ENCODE results near the gene CENPF.
"Not testable (repeated sequence)": the region's sequence is repeated elsewhere in the genome, so short reads cannot be mapped to it uniquely, and the experiment has no call there.

CENPF gene, protein sequence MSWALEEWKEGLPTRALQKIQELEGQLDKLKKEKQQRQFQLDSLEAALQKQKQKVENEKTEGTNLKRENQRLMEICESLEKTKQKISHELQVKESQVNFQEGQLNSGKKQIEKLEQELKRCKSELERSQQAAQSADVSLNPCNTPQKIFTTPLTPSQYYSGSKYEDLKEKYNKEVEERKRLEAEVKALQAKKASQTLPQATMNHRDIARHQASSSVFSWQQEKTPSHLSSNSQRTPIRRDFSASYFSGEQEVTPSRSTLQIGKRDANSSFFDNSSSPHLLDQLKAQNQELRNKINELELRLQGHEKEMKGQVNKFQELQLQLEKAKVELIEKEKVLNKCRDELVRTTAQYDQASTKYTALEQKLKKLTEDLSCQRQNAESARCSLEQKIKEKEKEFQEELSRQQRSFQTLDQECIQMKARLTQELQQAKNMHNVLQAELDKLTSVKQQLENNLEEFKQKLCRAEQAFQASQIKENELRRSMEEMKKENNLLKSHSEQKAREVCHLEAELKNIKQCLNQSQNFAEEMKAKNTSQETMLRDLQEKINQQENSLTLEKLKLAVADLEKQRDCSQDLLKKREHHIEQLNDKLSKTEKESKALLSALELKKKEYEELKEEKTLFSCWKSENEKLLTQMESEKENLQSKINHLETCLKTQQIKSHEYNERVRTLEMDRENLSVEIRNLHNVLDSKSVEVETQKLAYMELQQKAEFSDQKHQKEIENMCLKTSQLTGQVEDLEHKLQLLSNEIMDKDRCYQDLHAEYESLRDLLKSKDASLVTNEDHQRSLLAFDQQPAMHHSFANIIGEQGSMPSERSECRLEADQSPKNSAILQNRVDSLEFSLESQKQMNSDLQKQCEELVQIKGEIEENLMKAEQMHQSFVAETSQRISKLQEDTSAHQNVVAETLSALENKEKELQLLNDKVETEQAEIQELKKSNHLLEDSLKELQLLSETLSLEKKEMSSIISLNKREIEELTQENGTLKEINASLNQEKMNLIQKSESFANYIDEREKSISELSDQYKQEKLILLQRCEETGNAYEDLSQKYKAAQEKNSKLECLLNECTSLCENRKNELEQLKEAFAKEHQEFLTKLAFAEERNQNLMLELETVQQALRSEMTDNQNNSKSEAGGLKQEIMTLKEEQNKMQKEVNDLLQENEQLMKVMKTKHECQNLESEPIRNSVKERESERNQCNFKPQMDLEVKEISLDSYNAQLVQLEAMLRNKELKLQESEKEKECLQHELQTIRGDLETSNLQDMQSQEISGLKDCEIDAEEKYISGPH (N-terminal part only)

DNA sequence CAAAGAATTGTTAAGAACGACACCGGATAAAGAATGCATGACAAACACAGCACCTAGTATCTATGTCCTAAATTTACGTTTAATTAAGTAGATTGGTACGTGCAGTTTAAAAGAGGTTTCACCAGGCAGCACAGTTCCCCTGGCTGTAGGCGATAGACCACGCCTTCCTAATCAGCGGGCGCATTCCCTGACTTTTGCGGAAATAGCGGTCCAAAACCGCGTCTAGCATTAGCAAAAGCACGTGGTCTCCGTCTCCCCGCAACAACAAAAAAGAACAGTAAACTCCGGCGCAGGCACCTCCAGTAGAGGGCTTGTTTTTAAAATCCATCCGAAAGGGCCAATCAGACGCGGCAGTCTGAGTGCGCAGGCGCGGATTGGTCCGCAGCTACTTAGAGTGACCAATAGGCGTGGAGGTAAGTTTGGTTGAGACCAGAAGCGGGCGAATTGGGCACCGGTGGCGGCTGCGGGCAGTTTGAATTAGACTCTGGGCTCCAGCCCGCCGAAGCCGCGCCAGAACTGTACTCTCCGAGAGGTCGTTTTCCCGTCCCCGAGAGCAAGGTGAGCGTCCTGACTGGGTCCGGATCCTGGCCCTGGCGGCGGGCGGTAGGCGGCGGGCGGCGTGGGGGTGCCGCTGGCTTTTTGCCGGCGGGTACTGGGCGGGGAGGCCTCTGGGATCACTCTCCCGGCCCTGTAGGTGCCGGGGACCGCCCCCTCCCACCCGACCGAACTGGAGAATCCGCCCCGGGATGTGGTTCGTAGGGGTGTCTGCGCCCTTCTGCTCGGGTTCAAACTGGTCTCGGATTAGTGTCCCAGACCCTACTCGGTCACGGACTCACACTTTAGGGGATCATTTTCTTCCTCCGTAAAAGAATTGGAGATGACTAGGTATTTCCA is at the start of gene CENPF:
TSS of gene CENPF (plus strand) at position 432 of the 894 bp plus-strand sequence. CDS start 10,560 bp downstream, outside the sequence.
- peak; percentile 98 for DNase-seq

DNA sequence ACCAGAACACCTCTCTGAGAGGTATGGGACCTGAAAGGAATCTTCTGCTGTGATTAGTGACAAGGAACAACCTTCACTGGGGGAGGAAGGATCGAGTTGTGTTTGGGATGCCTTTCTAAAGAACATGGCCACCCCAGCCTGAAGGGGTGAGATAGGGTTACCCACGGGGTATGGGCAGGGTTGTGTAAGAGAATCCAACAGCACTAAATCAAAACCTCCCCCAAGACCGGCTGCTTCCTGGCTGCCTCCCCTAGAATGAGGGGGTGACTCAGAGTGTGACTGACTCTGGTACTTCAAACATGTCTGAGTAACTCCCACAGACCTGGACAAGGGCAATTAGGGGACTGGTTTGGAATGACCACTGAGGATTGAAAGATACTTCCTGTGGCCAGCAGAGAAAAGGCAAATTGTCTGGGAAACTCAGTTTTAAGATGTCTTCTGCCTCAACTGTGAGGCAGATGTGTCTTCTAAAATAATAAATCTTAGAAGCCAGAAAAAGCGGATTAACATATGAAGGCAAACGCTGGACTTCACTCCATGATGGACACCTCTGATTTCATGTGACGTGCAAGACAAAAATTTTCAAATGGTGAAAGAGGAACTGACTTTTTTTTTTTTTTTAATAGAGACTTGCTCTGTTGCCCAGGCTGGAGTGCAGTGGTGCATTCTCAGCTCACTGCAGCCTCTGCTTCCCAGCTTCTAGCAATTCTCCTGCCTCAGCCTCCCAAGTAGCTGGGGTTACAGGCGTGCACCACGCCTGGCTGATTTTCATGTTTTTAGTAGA is 44.9 kb upstream of the CENPF start:
- no peak for DNase-seq

DNA sequence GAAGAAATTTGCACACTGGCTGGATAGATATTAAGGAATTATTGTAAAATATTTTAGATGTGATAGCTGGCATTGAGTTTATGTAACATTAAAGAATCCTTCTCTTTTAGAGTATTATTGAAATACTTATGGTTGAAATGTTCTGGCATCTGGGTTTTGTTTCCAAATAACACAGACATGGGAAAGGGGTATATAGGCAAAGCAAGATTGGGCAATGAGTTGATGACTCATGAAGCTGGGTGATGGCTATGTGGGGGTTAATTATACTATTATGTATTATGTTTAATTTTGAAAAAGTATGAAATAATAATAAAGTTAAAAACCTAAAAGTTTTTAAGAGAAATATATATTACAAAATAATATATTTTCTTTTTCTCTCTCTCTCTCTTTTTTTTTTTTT is 39.1 kb upstream of the CENPF start:
- no peak for DNase-seq

DNA sequence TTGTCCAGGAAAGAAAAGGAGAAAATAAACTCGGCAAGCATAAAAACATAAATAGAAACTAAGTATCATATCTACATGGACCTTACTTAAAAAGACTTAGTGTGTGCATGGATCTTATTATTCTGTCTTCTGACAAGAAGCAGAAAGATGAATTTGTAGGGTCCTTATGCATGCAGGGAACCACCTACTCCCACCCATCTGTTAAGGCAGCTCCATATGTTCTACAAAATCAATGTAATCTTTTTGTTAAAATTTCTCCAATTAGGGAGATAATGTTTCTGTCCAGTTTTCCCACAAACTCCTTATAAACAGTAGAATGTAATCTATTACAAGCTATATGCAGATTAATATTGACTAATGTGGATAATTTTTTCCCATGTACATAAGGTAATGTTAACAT is 37.7 kb upstream of the CENPF start:
- no peak for DNase-seq

DNA sequence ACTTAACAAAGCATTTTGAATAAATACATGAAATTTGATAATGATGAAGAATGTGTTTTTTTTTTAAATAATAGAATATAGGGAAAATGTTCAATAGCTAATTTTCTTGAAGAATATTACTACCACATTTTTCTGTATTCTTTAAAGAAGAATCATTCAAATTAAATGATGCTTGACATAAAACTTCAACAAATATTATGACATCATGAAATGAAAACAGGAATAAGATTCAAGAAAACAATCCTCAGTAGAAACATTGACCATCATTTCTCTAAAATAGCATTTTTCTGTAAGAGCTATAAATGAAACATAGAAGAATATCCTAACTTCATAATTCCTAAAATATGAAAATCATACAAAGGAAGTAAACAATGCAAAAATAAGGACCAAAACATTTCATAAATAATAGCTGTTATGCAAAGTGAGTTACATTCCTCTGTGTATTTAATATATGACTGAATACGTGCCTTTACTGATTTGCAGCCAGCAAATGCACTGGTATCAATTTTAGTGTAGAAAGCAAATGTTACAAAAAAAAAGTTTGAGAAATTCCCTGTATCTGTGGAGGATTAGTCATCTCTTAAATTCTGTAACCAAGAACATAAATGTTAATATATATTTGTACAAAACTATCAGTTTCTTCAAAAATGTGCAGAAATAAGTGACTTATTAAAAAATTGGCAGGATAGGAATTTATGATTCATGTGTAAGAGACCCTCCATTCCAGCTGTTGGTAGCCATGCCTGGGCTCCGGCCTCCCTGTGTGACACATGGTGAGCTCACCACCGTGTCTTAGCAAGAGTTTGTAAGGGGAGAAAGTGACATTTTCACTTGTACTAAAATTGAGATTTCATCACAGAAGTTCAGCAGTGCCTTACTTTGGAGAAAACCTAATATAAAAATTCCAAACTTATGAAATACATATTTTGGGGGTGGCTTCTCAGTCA is 36.6 kb upstream of the CENPF start:
- DNase-seq = no peak

DNA sequence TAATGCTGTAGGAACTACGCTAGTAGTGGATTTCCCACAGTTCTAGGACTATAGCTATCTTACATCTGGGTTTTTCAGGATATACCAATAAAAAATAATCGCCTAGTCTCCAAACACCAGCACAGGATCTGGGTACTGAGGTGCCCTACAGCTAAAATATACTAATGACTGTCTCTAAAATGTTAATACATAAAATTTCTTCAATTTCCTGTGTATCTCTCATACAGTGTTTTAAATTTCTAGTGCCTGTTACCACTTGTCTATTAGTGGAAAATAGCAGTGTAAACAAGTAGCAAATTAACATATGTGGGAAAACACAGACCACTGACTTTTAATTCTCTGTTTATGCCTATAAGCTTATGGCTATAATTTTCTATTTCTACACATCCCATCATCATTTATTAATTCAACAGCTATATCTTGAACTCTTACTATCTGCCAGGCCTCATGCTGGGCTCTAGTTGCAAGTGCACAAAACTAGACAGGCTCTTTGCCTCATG is 35.5 kb upstream of the CENPF start:
- DNase-seq = no peak

DNA sequence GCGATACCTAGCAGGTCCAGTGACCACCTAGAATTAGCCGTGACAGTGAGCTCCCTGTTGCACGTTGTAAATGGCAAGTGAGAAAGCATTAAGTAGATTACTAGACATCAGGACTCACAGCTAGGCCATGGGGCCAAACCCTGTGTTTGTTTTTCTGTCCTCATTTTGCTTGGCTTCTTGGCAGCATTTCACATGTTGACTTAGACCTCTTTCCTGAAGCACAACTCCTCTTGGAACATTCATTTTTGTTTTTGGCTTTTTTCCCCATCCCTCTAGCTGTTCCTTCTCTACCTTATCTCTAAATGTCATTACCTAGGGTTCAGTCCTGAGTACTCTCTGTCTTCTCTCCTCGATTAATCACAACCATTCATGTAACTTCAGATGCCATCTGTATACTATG is 34.7 kb upstream of the CENPF start:
- DNase-seq = no peak

DNA sequence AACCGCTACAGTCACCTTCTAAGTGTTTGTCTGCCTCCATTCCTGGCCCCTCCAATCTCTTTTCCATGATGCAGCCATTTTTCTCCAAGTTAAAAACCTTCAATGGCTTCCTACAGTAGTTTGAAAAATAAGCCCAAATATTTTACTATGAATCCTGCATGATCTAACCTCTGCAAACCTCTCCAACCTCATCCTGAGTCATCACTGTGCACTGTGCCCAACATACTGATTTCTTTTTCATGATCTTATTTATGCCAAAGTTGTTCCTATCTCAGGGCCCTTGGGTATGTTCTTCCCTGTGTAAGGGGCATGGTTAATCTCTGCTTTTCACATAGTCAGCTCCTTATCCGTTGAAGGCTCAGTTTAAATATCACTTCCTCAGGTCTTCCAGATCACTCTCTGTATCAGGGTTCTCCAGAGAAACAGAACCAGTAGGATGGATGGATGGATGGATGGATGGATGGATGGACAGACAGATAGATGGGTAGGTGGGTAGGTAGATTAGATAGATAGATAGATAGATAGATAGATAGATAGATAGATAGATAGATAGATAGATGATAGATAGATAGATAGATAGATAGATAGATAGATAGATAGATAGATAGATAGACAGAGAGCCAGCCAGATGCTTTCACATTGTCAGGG is 33.5 kb upstream of the CENPF start:
- DNase-seq = no peak

DNA sequence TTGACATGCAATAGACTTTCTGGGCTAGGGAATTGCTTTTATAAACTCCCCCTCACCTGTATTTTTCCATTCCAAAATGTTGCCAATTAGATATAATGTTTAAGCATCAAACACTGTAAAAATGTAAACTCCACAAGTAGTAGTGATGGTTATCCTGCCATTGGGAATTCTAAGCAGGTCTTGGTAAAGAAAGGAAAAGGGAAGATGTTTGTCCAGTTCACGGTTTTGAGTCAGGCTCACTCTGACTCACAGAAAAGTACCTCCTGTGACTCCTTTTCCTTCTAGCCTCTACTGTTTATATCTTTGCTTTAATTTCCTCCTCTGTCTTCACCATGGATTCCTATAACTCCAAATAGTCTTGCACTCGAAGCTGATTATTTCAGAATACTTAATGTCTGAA is 32.6 kb upstream of the CENPF start:
- no peak for DNase-seq

DNA sequence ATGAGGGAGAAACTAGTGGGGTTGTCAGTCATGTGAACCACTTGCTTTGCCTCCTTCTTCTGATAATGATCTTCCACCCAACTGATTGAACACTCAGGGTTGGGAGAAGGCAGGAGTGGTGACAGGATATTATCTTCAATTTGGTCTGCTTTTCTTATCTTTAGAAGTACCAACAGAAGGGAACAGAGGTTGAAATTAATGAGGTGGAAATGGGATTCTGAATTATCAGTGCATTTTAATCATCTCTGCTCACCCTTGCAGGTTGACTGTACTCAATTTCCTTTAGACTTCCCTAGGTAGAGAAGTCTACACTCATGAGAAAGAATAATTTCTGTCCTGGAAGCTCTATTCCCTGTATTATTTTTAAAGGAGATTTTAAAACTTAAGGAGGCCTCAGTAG is 31.7 kb upstream of the CENPF start:
- no peak for DNase-seq

DNA sequence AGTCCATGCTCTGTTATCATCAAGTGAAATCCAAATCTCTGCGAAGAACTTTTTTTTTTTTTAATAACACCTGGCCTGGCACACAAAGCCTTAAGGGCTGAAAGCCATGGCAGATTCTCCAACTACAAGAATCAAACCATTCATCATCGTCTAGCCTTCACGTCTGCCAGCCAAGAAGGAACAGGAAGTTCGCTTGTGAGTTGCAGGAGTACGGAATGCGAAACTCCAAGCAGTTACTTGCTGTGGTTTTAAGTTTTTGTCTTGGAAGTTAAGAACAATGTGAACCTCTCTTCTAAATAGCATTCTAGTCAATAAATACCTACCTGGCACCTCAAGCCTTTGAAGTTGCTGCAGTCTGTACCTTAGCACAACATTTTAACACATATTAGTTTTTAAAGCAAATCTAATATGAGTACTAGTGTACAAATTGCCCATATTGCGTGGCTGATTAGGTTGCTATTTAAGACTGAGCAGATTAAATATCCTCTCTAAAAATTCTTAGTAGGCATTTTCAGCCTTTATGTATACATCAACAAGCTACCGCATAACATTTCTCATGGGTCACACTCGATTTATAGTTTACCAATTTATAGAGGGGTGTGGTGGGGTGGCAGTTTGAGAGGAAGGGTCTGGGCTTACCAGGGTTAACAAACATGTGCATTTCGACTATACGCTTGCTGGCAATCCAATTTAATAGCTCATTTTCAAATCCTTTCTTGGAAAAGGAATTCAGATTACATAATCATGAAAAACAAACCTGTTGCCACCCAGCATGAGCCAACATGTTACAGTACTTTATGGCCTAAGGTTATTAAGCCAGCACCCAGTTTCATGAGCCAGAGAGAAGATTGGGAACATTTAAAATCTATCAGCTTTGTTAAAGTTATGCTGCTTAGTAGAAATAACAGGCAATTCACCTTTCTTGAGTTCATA is 29.3 kb upstream of the CENPF start:
- no peak for DNase-seq

DNA sequence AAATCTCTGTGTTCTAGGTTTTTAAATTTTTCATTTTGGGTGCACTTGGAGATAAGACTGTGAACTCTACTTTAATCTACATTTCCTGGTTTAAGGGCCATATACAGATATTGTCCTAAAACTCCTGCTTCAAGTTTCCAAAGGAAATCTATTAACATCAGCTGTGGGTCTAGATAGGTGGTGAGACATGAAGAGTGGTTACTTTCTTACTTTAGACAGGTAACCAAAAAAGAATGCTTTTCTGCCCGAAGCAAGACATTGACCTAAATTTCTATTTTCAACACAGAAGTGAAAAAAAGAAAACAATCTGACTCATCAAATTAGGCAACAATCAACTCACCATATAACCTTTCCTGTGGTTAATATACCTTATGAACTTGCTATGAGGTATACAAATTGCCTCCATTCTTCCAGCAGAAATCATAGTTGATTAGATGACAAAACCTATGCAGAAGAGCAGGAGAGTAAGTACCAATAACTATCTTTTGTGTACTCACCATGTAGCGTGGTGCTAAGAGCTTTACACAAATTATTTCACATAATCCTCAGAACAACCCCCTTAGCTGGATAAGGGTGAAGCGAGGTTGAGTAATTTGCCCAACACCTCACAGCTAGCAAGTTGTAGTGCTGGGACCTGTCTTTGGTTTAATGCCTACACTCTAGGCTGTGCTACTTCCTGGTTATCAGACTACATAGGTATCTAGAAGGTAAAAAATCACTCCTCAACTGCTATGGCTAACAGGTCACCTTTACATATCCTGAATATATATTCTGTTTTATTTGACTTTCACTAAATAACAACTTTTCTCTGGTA is 28.2 kb upstream of the CENPF start:
- no peak for DNase-seq

DNA sequence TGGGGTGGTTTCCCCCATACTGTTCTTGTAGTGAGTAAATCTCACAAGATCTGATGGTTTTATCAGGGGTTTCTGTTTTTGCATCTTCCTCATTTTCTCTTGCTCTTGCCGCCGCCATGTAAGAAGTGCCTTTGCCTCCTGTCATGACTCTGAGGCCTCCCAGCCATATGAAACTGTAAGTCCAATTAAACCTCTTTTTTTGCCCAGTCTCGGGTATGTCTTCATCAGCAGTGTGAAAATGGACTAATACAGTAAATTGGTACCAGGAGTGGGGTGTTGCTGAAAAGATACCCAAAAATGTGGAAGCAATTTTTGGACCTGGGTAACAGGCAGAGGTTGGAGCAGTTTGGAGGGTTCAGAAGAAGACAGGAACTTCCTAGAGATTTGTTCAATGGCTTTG is 26.9 kb upstream of the CENPF start:
- DNase-seq = not testable (repeated sequence)

DNA sequence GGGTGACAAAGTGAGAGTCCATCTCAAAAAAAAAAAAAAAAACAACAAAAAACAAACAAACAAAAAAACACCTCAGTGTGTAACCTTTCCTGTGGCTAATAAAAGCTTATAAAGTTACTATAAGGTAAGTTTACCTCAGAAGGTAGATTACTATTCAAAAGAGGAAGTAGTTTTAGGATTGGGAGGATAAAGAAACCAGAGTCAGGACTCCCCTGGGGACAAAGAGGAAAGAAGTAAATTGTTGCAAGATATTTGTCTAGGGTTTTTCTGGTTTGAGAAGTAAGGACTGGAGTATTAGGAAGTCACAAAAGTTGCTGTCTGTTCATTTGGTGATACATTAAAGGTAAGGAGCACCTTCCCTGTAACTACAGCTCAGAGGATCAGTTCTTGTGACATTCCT is 23.8 kb upstream of the CENPF start:
- no peak for DNase-seq

DNA sequence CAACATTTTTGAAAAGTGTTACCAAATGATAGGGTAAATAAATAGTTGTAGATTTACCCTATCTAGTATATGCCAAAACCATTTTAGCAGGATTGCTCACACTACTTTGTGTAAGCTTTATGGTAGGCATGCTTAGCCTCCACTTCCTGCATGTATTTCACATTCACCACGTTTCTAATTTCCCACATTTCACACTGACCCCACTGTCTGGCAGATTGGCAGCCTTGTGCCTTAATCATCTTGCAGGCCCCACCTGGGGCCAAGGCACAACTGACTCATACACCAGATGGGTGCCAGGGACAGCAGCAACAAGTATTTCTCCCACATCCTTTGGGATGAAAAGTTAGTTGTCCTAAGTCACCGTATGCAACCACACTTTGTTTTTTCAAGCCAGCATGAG is 21.2 kb upstream of the CENPF start:
- DNase-seq = no peak

DNA sequence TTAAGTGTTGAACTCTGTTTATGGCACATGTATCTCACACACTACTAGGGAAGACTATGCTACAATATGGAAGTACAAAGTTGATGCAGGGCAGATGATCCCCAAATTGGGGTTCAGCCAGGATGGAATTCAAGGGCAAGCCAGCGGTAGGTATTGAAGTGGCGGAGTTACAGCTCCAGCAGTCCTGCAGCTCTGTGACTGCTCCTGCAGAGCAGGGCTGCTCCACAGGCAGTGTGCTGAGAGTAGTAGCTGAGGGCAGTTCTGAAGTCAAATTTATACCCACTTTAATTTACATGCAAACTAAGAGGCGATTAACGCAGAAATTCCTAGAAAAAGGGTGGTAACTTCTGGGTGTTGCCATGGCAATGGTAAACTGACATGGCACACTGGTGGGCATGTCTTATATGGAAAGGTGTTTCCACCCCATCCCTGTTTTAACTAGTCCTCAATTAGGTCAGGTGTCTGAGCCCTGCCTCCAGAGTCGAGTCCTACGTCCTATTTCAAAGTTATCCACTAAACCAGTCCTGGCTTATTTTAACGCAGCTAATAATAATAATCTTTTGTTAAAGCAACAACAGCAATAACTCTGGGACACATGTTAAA is 20.6 kb upstream of the CENPF start:
- DNase-seq = no peak

DNA sequence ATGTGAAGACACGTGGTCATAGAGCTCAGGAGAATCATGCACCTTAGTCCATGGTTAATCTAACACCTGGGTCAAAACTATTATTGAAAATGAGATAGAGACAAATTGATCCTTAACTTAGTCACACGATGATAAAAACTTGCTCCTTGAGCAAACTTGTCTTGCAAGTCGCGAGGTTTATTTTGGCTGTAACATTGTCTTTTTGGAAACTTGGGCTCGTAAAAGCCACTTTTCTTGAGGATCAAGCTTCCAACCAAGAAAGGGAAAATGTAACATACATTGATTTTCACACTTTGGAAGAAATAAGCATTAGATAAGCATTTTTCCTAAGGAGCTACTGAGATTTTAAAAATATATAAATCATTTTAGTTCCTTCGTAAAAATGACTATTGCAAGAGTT is 19.9 kb upstream of the CENPF start:
- no peak for DNase-seq

Data from NCI-H345 (cell line).